ENCODE data around the gene BOK.
A peak's percentile ranks its signal among the peaks of the same experiment; 100 is the strongest.

Gene BOK

GRCh38 chr2:241601841-241602240 is 43.3 kb downstream of the BOK start:
- no peak for DNase-seq (ENCODE audit: low read depth)

GRCh38 chr2:241602720-241603119 is 44.2 kb downstream of the BOK start:
- DNase-seq (ENCODE audit: low read depth), result no peak

- no peak for DNase-seq (ENCODE audit: low read depth)
Measured at GRCh38 chr2:241603686-241604085, 45.1 kb downstream of the BOK start.

- DNase-seq (ENCODE audit: low read depth), result no peak
Measured at GRCh38 chr2:241606186-241606585, 47.6 kb downstream of the BOK start.

GRCh38 chr2:241607162-241607885 is 48.8 kb downstream of the BOK start:
- no peak for DNase-seq (ENCODE audit: low read depth)

GRCh38 chr2:241608881-241609280 is 50.3 kb downstream of the BOK start:
- DNase-seq (ENCODE audit: low read depth), result no peak

GRCh38 chr2:241609859-241610793 is 51.6 kb downstream of the BOK start:
- peak; percentile 76 for DNase-seq (ENCODE audit: low read depth)

GRCh38 chr2:241611062-241611461 is 52.5 kb downstream of the BOK start:
- no peak for DNase-seq (ENCODE audit: low read depth)

- no peak for DNase-seq (ENCODE audit: low read depth)
Measured at GRCh38 chr2:241612156-241613016, 53.8 kb downstream of the BOK start.

- DNase-seq (ENCODE audit: low read depth), result no peak
Measured at GRCh38 chr2:241613017-241613780, 54.7 kb downstream of the BOK start.

GRCh38 chr2:241615041-241615440 is 56.5 kb downstream of the BOK start:
- DNase-seq (ENCODE audit: low read depth), result no peak

GRCh38 chr2:241615522-241616052 is 57.0 kb downstream of the BOK start:
- DNase-seq (ENCODE audit: low read depth), result no peak

- DNase-seq (ENCODE audit: low read depth), result no peak
Measured at GRCh38 chr2:241616168-241617125, 57.9 kb downstream of the BOK start.

- no peak for DNase-seq (ENCODE audit: low read depth)
Measured at GRCh38 chr2:241617431-241618154, 59.0 kb downstream of the BOK start.

GRCh38 chr2:241618296-241618805 is 59.8 kb downstream of the BOK start:
- no peak for DNase-seq (ENCODE audit: low read depth)

- DNase-seq (ENCODE audit: low read depth), result no peak
Measured at GRCh38 chr2:241618829-241619228, 60.3 kb downstream of the BOK start.

- no peak for DNase-seq (ENCODE audit: low read depth)
Measured at GRCh38 chr2:241619597-241620418, 61.3 kb downstream of the BOK start.

GRCh38 chr2:241620419-241620769 is 61.8 kb downstream of the BOK start:
- no peak for DNase-seq (ENCODE audit: low read depth)

Measured in stimulated activated CD8-positive, alpha-beta memory T cell treated with anti-CD3 and anti-CD28 coated beads, Interleukin-15, amount 100 ng/mL, for 24 hours (primary cell).